Measurements from ENCODE around the gene EEIG2. TPM values are rescaled to one million over a fixed set of nuclear protein-coding genes. Genes with fewer than 3 reads are reported as not detected.
"Not testable (repeated sequence)": the region's sequence is repeated elsewhere in the genome, so short reads cannot be mapped to it uniquely, and the experiment has no call there.

The EEIG2 gene
- total RNA-seq, 4 donors from 2014 or later: 11.1 to 20.6 (median 15.4) TPM

DNA sequence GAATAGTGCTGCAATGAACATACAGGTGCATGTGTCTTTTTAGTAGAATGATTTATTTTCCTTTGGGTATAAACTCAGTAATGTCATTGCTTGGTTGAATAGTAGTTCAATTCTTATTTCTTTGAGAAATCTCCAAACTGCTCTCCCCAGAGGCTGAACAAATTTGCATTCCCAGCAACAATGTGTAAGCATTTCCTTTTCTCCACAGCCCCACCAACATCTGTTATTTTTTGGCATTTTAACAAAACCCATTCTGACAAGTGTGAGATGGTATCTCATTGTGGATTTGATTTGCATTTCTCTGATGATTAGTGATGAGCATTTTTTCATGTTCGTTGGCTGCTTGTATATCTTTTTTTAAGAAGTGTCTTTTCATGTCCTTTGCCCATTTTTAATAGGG lies 21.9 kb upstream of the EEIG2 start:
- H3K4me3 ChIP-seq: no peak overlapping the region
- H3K27me3 ChIP-seq: no peaks in the 10 kb centered on the region
- no peak overlapping the region for H3K27ac ChIP-seq
- no peaks in the 10 kb centered on the region for H3K9me3 ChIP-seq
- H3K36me3 ChIP-seq: no peaks in the 10 kb centered on the region
- TF ChIP-seq, protein P1, sequence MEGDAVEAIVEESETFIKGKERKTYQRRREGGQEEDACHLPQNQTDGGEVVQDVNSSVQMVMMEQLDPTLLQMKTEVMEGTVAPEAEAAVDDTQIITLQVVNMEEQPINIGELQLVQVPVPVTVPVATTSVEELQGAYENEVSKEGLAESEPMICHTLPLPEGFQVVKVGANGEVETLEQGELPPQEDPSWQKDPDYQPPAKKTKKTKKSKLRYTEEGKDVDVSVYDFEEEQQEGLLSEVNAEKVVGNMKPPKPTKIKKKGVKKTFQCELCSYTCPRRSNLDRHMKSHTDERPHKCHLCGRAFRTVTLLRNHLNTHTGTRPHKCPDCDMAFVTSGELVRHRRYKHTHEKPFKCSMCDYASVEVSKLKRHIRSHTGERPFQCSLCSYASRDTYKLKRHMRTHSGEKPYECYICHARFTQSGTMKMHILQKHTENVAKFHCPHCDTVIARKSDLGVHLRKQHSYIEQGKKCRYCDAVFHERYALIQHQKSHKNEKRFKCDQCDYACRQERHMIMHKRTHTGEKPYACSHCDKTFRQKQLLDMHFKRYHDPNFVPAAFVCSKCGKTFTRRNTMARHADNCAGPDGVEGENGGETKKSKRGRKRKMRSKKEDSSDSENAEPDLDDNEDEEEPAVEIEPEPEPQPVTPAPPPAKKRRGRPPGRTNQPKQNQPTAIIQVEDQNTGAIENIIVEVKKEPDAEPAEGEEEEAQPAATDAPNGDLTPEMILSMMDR (IDR thresholded peaks at IDR 0.05): no peak
- no peak for TF ChIP-seq POLR2A (IDR thresholded peaks at IDR 0.05)
- no peaks in the 10 kb centered on the region for H3K4me1 ChIP-seq
- DNase-seq: no peak

DNA sequence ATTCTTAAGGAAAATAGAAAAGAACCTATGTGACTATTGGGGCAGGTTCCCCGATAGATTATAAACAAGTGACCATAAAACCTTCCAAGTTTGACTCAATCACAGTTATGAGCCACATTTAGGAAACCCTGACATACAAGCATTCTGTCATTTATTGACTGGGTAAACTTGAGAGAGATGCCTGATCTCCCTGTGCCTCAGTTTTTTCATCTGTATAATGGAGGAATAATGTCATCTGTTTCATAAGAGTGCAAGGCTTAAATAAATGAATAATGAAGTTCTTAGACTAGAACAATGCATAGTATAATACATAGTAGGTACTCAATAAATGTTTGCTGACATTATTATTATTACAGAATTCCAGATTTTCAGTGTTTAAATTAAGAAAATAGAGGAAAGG lies 18.9 kb upstream of the EEIG2 start:
- Histone ChIP-seq H3K9me3 (no peaks in the 10 kb centered on the region), H3K27ac (no peak overlapping the region), H3K36me3 (no peaks in the 10 kb centered on the region), H3K4me1 (no peaks in the 10 kb centered on the region), H3K27me3 (no peaks in the 10 kb centered on the region), H3K4me3 (no peak overlapping the region)
- TF ChIP-seq POLR2A (IDR thresholded peaks at IDR 0.05): no peak
- TF ChIP-seq, protein P1 (IDR thresholded peaks at IDR 0.05): no peak
- no peak for DNase-seq

DNA sequence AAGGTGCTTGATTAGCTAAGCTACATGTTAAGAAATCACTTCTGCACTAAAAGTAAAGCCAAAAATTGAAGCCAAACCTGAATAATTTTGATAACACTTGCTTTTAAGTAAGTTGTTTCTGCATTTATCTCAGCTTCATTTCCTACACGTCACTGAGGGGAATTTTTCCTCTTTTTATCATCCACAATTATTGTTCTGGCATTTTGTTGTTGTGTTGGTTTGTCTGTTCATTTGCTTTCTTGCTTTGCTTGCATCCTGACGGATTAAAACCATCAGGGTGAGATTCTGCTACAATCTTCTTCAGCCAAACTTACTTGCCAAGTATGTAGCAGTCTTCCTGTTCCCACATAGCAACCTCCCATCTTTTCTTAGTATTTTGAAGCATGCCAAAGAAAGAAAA lies 18.0 kb upstream of the EEIG2 start:
- H3K4me3 ChIP-seq: no peak overlapping the region
- H3K27ac ChIP-seq: no peak overlapping the region
- H3K4me1 ChIP-seq: no peaks in the 10 kb centered on the region
- no peak for TF ChIP-seq POLR2A (IDR thresholded peaks at IDR 0.05)
- TF ChIP-seq, protein P1 (IDR thresholded peaks at IDR 0.05): no peak
- no peak for DNase-seq
- H3K27me3 ChIP-seq: no peaks in the 10 kb centered on the region
- H3K9me3 ChIP-seq: no peaks in the 10 kb centered on the region
- H3K36me3 ChIP-seq: no peaks in the 10 kb centered on the region

DNA sequence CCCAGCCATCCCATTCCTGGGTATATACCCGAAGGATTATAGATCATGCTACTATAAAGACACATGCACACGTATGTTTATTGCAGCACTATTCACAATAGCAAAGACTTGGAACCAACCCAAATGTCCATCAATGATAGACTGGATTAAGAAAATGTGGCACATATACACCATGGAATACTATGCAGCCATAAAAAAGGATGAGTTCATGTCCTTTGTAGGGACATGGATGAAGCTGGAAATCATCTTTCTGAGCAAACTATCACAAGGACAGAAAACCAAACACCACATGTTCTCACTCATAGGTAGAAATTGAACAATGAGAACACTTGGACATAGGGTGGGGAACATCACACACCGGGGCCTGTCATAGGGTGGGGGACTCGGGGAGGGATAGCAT lies 12.4 kb upstream of the EEIG2 start:
- not testable (repeated sequence) for H3K9me3 ChIP-seq, H3K4me3 ChIP-seq, DNase-seq, H3K27me3 ChIP-seq, H3K36me3 ChIP-seq, H3K27ac ChIP-seq, H3K4me1 ChIP-seq

DNA sequence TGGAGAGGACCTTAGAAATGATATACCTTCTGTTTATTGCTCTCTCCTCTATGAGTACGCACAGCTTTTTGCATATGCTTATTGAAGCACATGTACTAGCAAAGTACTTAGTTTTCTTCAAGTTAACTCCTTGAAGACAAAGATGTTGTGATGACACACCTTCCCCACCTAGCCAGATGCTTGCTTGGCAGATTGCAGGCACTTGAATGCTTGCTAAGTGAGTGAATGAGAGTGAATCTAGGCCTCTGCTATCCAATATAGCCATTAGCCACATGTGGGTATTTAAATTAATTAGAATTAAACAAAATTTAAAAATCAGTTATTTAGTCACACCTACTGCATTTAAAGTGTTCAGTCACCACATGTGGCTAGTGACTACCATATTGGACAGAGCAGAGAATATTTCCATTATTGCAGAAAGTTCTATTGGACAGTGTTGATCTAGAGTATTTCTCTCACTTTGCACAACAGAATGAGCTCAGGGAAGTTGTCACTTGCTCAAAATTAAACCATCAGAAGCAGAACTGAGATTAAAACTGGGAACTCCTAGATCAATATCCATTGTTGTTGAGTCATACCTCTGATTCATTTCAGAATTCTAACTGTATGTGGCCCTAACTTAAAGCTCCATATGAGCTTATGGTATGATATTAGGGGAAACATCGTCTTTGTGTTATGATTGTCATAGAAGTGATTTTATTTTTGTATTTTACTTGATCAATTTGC lies 8.6 kb upstream of the EEIG2 start:
- Histone ChIP-seq H3K27me3 (no peaks in the 10 kb centered on the region), H3K9me3 (no peaks in the 10 kb centered on the region), H3K4me1 (no peaks in the 10 kb centered on the region), H3K4me3 (no peak overlapping the region), H3K27ac (no peak overlapping the region), H3K36me3 (no peaks in the 10 kb centered on the region)
- no peak for DNase-seq
- TF ChIP-seq, protein P1 (IDR thresholded peaks at IDR 0.05): no peak
- TF ChIP-seq POLR2A (IDR thresholded peaks at IDR 0.05): no peak

DNA sequence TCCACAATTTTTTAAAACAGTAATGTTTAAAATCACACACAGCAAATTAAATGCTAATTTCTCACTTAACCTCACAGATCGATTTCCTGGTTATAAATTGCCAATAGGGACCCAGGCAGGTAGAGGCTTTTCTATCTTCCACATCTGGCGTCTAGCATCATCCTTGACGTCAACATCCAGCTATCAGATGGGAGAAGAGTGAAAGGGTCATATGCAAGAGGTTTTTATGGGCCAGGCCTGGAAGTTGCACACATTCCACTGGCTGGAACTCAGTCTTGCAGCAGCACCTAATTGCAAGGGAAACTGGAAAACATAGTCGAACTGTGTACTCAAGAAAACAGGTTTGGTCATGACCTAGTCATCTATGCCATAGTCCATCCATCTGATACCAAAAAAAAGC lies 6.0 kb upstream of the EEIG2 start:
- Histone ChIP-seq H3K27me3 (no peaks in the 10 kb centered on the region), H3K9me3 (no peaks in the 10 kb centered on the region), H3K36me3 (no peaks in the 10 kb centered on the region), H3K4me1 (peaks cover 0 to 3% (median 0%) of the 10 kb centered on the region in 4 donors), H3K4me3 (no peak overlapping the region), H3K27ac (no peak overlapping the region)
- TF ChIP-seq POLR2A (IDR thresholded peaks at IDR 0.05): no peak
- TF ChIP-seq, protein P1 (IDR thresholded peaks at IDR 0.05): no peak
- no peak for DNase-seq
